Measurements from ENCODE around the gene AGAP5. TPM values are rescaled to one million over a fixed set of nuclear protein-coding genes. Genes with fewer than 3 reads are reported as not detected.
"Not testable (repeated sequence)": the region's sequence is repeated elsewhere in the genome, so short reads cannot be mapped to it uniquely, and the experiment has no call there.

Gene AGAP5
- total and polyA plus RNA-seq, 5 experiments from 2014 or later, result 0.19 to 13.2 (median 5.4) TPM; not detected in 1

GRCh38 chr10:73732426-73732825, 34.5 kb upstream of the AGAP5 start:
- ATAC-seq, result no peak
- H3K9me3 Mint-ChIP-seq, result no peaks in the 10 kb centered on the region
- H3K27ac Mint-ChIP-seq, result peak overlapping the region in 7 of 10 donors; percentile 3 to 91 (median 52)
- peaks cover 11 to 24% (median 18%) of the 10 kb centered on the region in 4 donors for H3K4me1 Mint-ChIP-seq
- H3K27me3 Mint-ChIP-seq, result no peaks in the 10 kb centered on the region
- POLR2A ChIA-PET, result interaction anchor here (5.3 kb wide), 1 partner anchor 10 kb away, joined by 50 read pairs; the partner anchor contains the start of gene SEC24C
- DNase-seq, result no peak
- peak overlapping the region in 9 of 10 donors; percentile 39 to 74 (median 48) for H3K4me3 Mint-ChIP-seq
- H3K36me3 Mint-ChIP-seq, result peaks cover 0 to 10% (median 2%) of the 10 kb centered on the region in 3 donors

- no peaks in the 10 kb centered on the region for H3K9me3 Mint-ChIP-seq
- DNase-seq (no peak), ATAC-seq (no peak)
- POLR2A ChIA-PET, result interaction anchor here (0.9 to 5.3 kb wide), 5 partner anchors 11 to 236 kb away, joined by 3 to 50 read pairs (median 7); partner anchors contain the start of genes CHCHD1, PPP3CB and SEC24C
- peak overlapping the region in 7 of 10 donors; percentile 33 to 99 (median 85) for H3K27ac Mint-ChIP-seq
- peak overlapping the region in 9 of 10 donors; percentile 39 to 99 (median 48) for H3K4me3 Mint-ChIP-seq
- peaks cover 11 to 24% (median 18%) of the 10 kb centered on the region in 4 donors for H3K4me1 Mint-ChIP-seq
- no peaks in the 10 kb centered on the region for H3K27me3 Mint-ChIP-seq
- H3K36me3 Mint-ChIP-seq, result peaks cover 0 to 15% (median 8%) of the 10 kb centered on the region in 3 donors
Observed at GRCh38 chr10:73731588-73732375, 33.9 kb upstream of the AGAP5 start.

GRCh38 chr10:73730153-73730906, 32.4 kb upstream of the AGAP5 start:
- H3K27me3 Mint-ChIP-seq, result no peaks in the 10 kb centered on the region
- peak; percentile 70 to 95 (median 89) for DNase-seq

GRCh38 chr10:73729781-73730152, 31.9 kb upstream of the AGAP5 start:
- Mint-ChIP-seq H3K27ac (peak overlapping the region; percentile 94 to 99 (median 97)), H3K36me3 (peaks cover 0 to 24% (median 8%) of the 10 kb centered on the region in 3 donors), H3K4me3 (peak overlapping the region; percentile 94 to 100 (median 98)), H3K4me1 (peaks cover 9 to 24% (median 15%) of the 10 kb centered on the region in 4 donors)
- peak in 3 of 10 donors; percentile 10 to 30 (median 19) for DNase-seq
- POLR2A ChIA-PET, result interaction anchor here (0.6 to 5.3 kb wide), 8 partner anchors 13 to 318 kb away, joined by 3 to 50 read pairs (median 4); partner anchors contain the start of genes PPP3CB, SEC24C and ZSWIM8
- H3K27me3 Mint-ChIP-seq, H3K9me3 Mint-ChIP-seq: not testable (repeated sequence)
- ATAC-seq, result peak; percentile 13 to 14

More at GRCh38 chr10:73730153-73730906, 32.4 kb upstream of the AGAP5 start:
- H3K4me1 Mint-ChIP-seq, result peaks cover 9 to 24% (median 16%) of the 10 kb centered on the region in 4 donors
- H3K36me3 Mint-ChIP-seq, result peaks cover 0 to 21% (median 8%) of the 10 kb centered on the region in 3 donors
- H3K4me3 Mint-ChIP-seq, result peak overlapping the region; percentile 94 to 100 (median 98)
- peak; percentile 90 to 93 for ATAC-seq
- no peaks in the 10 kb centered on the region for H3K9me3 Mint-ChIP-seq
- POLR2A ChIA-PET, result interaction anchor here (0.7 to 5.3 kb wide), 12 partner anchors 12 to 634 kb away, joined by 3 to 50 read pairs (median 4); partner anchors contain the start of genes ADK, AP3M1, CHCHD1 and PPP3CB
- peak overlapping the region; percentile 94 to 99 (median 97) for H3K27ac Mint-ChIP-seq

DNA sequence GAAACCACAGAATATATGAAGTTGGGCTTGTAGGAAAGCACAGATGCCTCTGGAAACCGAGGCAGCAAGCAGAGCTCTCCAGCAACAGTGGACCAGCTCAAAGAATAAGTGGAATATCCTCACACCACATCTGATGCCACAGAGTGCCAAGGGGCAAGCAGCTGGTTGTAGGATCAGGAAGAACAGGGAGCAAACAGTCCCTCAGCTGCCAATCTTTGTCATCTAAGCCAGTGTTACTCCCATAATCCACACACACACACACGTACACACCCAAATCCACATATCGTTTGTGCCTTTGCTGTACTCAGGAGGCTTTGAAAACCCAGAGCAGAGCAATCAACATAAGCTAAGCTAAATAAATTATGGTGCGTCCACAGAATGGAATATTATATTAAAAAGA, 25.6 kb upstream of the AGAP5 start:
- H3K4me3 Mint-ChIP-seq, result no peak overlapping the region
- POLR2A ChIA-PET, result interaction anchor here (0.7 kb wide), 1 partner anchor 21 kb away, joined by 3 read pairs; no protein-coding TSS in a partner anchor
- peaks cover 0 to 2% (median 0%) of the 10 kb centered on the region in 4 donors for H3K4me1 Mint-ChIP-seq
- DNase-seq (no peak), ATAC-seq (no peak)
- no peaks in the 10 kb centered on the region for H3K27me3 Mint-ChIP-seq
- H3K27ac Mint-ChIP-seq, result no peak overlapping the region
- H3K9me3 Mint-ChIP-seq, result no peaks in the 10 kb centered on the region
- H3K36me3 Mint-ChIP-seq, result peaks cover 0 to 77% (median 19%) of the 10 kb centered on the region in 3 donors

DNA sequence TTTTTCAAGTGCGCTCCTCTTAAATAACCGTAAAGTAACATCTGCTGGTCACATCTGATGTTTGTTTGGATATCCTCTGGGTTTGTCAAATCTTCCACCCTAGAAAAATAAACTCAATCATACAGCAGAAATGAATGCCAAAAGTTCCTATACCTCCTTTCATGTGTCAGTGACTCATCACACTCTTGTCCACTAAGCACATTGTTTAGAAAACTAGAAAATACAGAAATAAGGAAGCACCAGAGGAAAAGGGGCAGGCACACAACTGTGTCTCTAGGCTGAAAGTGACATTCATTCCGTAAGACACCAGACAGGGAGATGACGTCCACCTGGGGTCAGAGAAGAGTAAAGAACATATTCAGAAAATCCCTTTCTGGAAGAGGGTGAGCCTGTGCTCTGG, 22.7 kb upstream of the AGAP5 start:
- H3K9me3 Mint-ChIP-seq, ATAC-seq, POLR2A ChIA-PET, DNase-seq, H3K4me3 Mint-ChIP-seq, H3K27me3 Mint-ChIP-seq, H3K4me1 Mint-ChIP-seq: not testable (repeated sequence)
- Mint-ChIP-seq H3K36me3 (peaks cover 0 to 86% (median 26%) of the 10 kb centered on the region in 3 donors), H3K27ac (peak overlapping the region in 1 of 10 donors; percentile 74)

- Mint-ChIP-seq H3K27ac (peak overlapping the region in 2 of 10 donors; percentile 9 to 57), H3K27me3 (no peaks in the 10 kb centered on the region), H3K36me3 (peaks cover 0 to 83% (median 26%) of the 10 kb centered on the region in 3 donors), H3K9me3 (no peaks in the 10 kb centered on the region), H3K4me1 (peaks cover 0 to 5% (median under 1%) of the 10 kb centered on the region in 4 donors), H3K4me3 (peak overlapping the region in 1 of 10 donors; percentile 20)
- no peak for DNase-seq
- ATAC-seq, result no peak
- POLR2A ChIA-PET, result no interaction called here
Observed at GRCh38 chr10:73717556-73717955, 19.6 kb upstream of the AGAP5 start.

DNA sequence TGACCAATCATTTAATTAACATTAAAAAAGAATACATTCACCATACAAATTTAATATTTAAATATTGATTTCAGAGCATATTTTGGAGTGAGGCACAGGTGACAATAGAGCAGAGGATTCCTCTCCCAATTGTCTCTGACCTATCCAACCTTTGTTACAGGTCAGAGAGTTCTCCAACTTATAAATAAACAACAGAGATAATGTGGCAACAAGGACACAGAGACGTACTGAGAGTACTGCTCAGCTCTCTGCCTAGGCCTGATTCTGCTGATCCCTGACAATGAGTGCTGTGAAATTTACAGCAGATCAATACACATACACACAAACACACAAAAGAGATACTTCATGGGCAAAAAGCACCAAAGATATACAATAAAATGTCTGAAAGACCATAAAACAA, 18.3 kb upstream of the AGAP5 start:
- Mint-ChIP-seq H3K27me3 (no peaks in the 10 kb centered on the region), H3K36me3 (peaks cover 0 to 78% (median 25%) of the 10 kb centered on the region in 3 donors), H3K27ac (no peak overlapping the region), H3K4me3 (no peak overlapping the region), H3K4me1 (peaks cover 0 to 5% (median under 1%) of the 10 kb centered on the region in 4 donors), H3K9me3 (no peaks in the 10 kb centered on the region)
- POLR2A ChIA-PET, result no interaction called here
- ATAC-seq (no peak), DNase-seq (no peak)

GRCh38 chr10:73715179-73716156, 17.6 kb upstream of the AGAP5 start:
- H3K36me3 Mint-ChIP-seq, result peaks cover 0 to 73% (median 22%) of the 10 kb centered on the region in 3 donors
- H3K4me1 Mint-ChIP-seq, H3K4me3 Mint-ChIP-seq, POLR2A ChIA-PET, H3K9me3 Mint-ChIP-seq, ATAC-seq, DNase-seq, H3K27ac Mint-ChIP-seq, H3K27me3 Mint-ChIP-seq: not testable (repeated sequence)

DNA sequence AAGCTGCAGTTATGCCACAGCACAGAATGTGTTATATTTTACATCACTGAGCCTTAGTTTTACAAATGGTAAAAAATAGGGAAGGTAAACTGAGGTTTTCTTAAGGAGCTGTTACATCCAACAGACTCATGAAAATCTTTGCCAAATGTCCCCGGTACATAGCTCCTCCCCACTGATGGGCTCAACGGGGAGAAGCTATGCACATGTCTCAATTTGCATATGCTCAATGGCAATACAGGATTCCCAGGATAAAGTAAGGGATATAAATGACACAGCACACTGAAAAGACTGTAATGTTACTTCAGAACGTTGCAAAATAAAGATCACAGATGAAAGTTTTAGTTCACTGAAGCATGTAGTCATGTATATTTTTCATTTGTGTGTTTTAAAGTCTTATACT, 16.6 kb upstream of the AGAP5 start:
- H3K4me1 Mint-ChIP-seq, POLR2A ChIA-PET, DNase-seq, H3K9me3 Mint-ChIP-seq, H3K27ac Mint-ChIP-seq, H3K27me3 Mint-ChIP-seq, ATAC-seq, H3K4me3 Mint-ChIP-seq: not testable (repeated sequence)
- peaks cover 0 to 71% (median 21%) of the 10 kb centered on the region in 3 donors for H3K36me3 Mint-ChIP-seq

GRCh38 chr10:73713912-73714311, 16.0 kb upstream of the AGAP5 start:
- H3K9me3 Mint-ChIP-seq, POLR2A ChIA-PET, H3K27me3 Mint-ChIP-seq, ATAC-seq, H3K4me1 Mint-ChIP-seq, H3K4me3 Mint-ChIP-seq, DNase-seq: not testable (repeated sequence)
- peak overlapping the region in 1 of 10 donors; percentile 40 for H3K27ac Mint-ChIP-seq
- H3K36me3 Mint-ChIP-seq, result peaks cover 0 to 65% (median 20%) of the 10 kb centered on the region in 3 donors
